ENCODE results near the gene MAOA. TPM values are rescaled to one million over a fixed set of nuclear protein-coding genes. Genes with fewer than 3 reads are reported as not detected.

Gene MAOA
- total RNA-seq, 6 experiments from 2014 or later, result 76.2 to 180 (median 109) TPM

DNA sequence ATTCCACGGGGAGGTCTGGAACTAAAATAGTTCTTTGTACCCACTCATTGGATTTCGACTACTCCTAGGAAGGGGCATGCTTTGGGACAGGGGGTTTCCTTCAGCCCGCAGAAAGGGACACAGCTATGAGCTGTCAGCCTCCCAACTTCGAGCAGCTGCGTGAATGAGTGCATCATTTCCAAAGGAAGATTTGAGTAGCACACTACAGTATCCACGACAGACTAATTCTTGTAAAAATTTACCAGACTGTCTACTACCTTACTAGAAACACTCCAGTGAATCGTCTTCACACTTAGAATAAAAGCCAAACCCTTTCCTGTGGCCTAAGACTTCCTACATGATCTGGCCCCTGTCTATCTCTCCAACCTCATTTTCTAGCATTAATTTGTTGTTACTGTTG, 101.9 kb downstream of the MAOA start:
- H3K36me3 ChIP-seq, result no peaks in the 10 kb centered on the region
- H3K4me1 ChIP-seq, result no peaks in the 10 kb centered on the region
- no peak for ATAC-seq
- no peak overlapping the region for H3K27ac ChIP-seq
- WGBS (ENCODE audit: insufficient coverage, low coverage, low lambda C conversion rate, missing lambda C conversion rate), result 54% methylated on average over 7 of the region's 7 CpGs
- DNase-seq, result no peak
- H3K27me3 ChIP-seq, result no peaks in the 10 kb centered on the region
- TF ChIP-seq POLR2A (IDR thresholded peaks at IDR 0.05), result no peak
- TF ChIP-seq, protein P1, sequence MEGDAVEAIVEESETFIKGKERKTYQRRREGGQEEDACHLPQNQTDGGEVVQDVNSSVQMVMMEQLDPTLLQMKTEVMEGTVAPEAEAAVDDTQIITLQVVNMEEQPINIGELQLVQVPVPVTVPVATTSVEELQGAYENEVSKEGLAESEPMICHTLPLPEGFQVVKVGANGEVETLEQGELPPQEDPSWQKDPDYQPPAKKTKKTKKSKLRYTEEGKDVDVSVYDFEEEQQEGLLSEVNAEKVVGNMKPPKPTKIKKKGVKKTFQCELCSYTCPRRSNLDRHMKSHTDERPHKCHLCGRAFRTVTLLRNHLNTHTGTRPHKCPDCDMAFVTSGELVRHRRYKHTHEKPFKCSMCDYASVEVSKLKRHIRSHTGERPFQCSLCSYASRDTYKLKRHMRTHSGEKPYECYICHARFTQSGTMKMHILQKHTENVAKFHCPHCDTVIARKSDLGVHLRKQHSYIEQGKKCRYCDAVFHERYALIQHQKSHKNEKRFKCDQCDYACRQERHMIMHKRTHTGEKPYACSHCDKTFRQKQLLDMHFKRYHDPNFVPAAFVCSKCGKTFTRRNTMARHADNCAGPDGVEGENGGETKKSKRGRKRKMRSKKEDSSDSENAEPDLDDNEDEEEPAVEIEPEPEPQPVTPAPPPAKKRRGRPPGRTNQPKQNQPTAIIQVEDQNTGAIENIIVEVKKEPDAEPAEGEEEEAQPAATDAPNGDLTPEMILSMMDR (IDR thresholded peaks at IDR 0.05), result no peak
- H3K4me3 ChIP-seq, result no peak overlapping the region
- no peaks in the 10 kb centered on the region for H3K9me3 ChIP-seq
- intact Hi-C loops (cut with DNase I), result loop anchor here (10.0 kb wide), 3 partner anchors 193 to 403 kb away; no protein-coding TSS in a partner anchor

DNA sequence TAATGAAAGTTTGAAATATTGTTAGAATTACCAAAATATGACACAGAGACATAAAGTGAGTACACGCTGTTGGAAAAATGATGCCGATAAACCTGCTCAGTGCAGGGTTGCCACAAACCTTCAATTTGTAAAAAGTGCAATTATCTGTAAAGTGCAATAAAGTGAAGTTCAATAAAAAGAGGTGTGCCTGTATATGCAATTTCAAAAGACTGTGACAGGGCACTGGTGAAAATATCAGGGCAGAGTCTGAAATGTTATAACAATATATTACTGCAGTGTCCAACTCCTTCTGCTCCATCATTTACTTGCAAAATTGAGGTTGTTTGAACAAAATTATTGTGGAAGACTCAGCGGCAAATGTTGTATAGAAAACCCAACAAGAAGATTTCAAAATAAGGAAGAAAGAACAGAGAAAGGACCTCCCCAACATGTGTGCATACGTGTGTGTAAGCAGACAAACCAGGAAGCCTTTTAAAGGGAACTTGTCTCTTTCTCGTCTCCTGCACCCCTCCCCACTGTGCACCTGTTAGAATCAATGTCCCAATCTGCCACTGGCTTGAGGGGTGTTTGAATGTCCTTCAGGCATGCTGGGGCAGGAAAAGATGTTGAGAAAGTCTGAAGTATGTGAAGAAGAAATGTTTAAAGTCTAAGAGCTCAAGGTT, 130.0 kb downstream of the MAOA start:
- Histone ChIP-seq H3K4me1 (no peaks in the 10 kb centered on the region), H3K27ac (no peak overlapping the region), H3K27me3 (no peaks in the 10 kb centered on the region), H3K36me3 (peaks cover 0 to 7% (median 0%) of the 10 kb centered on the region in 4 donors), H3K9me3 (no peaks in the 10 kb centered on the region), H3K4me3 (no peak overlapping the region)
- intact Hi-C loops (cut with DNase I), result no loop called here
- DNase-seq, result no peak
- WGBS (ENCODE audit: insufficient coverage, low coverage, low lambda C conversion rate, missing lambda C conversion rate), result 75% methylated on average over 3 of the region's 5 CpGs
- TF ChIP-seq, protein P1 (IDR thresholded peaks at IDR 0.05), result no peak
- TF ChIP-seq POLR2A (IDR thresholded peaks at IDR 0.05), result no peak
- no peak for ATAC-seq

Other genes starting within 250 kb of the MAOA start
- gene MAOB, start 226.2 kb downstream of the MAOA start, total RNA-seq, result 100 to 1,000 TPM in 4 of 6 experiments, 10 to 100 TPM in 2; 70.0 to 253 (median 122) TPM

All from right lobe of liver (tissue), 6 donors.